Cardiac fibroblast (primary cell): Measurements from ENCODE around the gene PRR19.
"Not testable (repeated sequence)": the region's sequence is repeated elsewhere in the genome, so short reads cannot be mapped to it uniquely, and the experiment has no call there.

ENCODE experiments used
- DNase-seq, 2 donors: peaks; one replicate each; pipeline versions ENCODE4 v3.0.0 to v3.0.0-alpha.2; 2010; ENCODE audit warnings: low read depth in 2 of 2
- H3K4me3 ChIP-seq, 2 donors: replicated peaks in 1 of 2; 1 replicate in 1 of 2; 2 replicates in 1 of 2; pipeline ENCODE4 v1.5.1; 2011; ENCODE audit warnings: low read depth in 2 of 2, low read length in 2 of 2, mild to moderate bottlenecking in 2 of 2, moderate library complexity in 1 of 2
- TF ChIP-seq, protein P1 (sequence below): IDR thresholded peaks from one replicate; pipeline ENCODE4 v1.5.1; 2011; ENCODE audit warnings: low read depth, mild to moderate bottlenecking, low read length, inconsistent platforms

PRR19 gene

DNA sequence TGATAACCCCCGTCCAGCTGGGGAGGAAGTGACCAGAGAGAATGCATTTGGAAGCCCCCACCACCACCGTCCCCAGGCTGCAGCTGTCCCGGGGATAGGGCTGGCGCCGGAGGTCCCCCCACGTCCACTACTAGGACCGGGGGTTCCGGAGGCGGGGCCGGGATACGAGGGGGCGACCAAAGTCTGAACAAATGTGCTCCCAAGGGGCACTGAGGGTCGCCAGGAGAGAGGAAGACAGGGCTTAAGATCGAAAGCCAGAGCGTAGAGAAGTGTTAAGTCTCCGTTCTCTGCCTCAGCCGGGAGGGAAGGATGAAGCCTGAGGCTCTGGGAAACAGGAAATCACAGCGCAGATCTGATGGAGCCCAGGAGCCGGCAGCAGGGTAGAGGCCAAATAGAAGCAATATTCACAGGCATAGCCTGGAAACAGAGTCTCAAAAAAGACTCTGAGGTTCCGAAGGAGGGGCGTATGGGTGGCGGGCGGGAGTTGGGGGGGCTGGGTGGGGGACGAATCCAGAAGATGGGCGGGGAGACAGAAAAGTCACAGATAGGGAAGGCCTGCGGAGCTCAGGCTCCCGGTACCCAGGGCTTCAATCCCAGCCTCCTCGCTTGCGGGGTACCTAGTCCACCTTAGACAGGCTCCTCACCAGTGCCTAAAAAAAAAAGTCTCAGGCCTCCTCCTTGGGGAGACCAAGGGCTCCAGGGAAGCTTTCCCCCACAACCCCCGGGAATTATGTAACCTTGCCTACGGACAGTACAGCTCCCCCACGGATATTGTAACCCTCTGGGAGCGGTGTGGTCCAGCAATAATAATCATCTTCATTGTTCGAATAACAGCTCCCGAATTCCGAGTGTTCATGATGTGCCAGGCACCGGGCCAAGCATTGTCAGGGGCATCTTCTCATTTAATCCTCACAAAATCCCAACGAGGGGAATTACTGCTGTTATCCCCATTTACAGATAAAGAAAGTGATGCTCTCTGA, 45.9 kb upstream of the PRR19 start:
- peak overlapping the region; percentile 56 to 60 for H3K4me3 ChIP-seq
- peak; percentile 68 to 71 for DNase-seq

DNA sequence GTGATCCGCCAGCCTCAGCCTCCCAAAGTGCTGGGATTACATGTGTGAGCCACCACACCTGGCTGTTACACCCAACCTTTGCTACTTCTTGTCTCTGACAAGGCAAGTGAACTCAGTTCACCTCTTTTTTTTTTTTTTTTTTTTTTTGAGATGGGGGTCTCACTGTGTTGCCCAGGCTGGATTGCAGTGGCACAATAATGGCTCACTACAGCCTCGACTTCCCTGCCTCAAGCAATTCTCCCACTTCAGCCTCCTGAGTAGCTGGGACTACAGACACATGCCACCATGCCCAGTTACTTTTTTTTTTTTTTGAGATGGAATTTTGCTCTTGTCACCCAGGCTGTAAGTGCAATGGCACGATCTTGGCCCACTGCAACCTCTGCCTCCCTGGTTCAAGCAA, 44.1 kb upstream of the PRR19 start:
- not testable (repeated sequence) for H3K4me3 ChIP-seq, DNase-seq

More for the DNA sequence above, 45.9 kb upstream of the PRR19 start:
- TF ChIP-seq, protein P1, sequence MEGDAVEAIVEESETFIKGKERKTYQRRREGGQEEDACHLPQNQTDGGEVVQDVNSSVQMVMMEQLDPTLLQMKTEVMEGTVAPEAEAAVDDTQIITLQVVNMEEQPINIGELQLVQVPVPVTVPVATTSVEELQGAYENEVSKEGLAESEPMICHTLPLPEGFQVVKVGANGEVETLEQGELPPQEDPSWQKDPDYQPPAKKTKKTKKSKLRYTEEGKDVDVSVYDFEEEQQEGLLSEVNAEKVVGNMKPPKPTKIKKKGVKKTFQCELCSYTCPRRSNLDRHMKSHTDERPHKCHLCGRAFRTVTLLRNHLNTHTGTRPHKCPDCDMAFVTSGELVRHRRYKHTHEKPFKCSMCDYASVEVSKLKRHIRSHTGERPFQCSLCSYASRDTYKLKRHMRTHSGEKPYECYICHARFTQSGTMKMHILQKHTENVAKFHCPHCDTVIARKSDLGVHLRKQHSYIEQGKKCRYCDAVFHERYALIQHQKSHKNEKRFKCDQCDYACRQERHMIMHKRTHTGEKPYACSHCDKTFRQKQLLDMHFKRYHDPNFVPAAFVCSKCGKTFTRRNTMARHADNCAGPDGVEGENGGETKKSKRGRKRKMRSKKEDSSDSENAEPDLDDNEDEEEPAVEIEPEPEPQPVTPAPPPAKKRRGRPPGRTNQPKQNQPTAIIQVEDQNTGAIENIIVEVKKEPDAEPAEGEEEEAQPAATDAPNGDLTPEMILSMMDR = no peak

DNA sequence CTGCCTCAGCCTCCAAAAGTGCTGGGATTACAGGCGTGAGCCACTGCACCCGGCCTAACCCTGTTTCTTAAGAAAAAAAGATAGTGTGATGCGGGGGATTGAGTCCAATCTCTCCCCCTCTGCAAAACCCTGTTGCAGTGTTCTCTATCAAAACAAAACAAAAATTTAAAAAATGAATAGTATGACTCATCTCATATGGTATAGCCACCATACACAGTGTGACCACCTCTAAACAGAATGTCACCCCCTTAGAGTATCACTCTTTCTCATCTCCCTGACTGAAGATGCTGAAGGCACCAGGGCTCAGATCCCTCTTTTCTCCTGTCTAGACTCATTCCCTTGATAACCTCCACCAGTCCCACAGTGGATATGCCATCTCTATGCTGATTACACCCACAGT, 40.2 kb upstream of the PRR19 start:
- TF ChIP-seq, protein P1 = no peak
- no peak for DNase-seq
- H3K4me3 ChIP-seq = no peak overlapping the region

DNA sequence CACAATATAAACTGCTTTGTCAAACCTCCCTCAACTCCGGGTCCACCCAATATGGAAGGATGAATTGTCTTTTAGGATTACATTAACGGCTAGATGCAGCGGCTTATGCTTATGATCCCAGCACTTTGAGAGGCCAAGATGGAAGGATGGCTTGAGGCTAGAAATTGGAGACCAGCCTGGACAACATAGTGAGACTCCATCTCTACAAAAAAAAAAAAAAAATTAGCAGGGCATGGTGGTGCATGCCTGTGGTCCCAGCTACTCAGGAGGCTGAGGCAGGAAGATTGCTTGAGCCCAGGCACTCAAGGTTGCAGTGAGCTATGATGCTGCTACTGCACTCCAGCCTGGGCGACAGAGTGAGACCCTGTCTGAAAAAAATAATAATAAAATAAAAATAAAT, 35.8 kb upstream of the PRR19 start:
- not testable (repeated sequence) for H3K4me3 ChIP-seq, DNase-seq

DNA sequence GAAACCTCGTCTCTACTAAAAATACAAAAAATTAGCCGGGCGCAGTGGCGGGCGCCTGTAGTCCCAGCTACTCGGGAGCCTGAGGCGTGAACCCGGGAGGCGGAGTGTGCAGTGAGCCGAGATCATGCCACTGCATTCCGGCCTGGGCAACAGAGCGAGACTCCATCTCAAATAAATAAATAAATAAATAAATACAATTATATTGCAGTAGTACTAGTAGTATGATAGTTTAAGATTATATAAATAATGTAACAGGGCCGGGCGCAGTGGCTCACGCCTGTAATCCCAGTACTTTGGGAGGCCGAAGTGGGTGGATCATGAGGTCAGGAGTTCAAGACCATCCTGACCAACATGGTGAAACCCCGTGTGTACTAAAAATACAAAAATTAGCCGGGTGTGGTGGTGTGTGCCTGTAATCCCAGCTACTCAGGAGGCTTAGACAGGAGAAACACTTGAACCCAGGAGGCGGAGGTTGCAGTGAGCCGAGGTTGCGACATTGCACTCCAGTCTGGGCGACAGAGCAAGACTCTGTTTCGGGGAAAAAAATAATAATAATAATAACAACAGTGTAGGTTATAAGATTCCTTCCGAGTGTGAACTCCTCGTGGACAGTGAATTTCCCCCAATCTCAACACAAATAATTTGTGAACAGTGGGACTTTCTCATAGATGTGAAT, 34.9 kb upstream of the PRR19 start:
- H3K4me3 ChIP-seq, DNase-seq: not testable (repeated sequence)

DNA sequence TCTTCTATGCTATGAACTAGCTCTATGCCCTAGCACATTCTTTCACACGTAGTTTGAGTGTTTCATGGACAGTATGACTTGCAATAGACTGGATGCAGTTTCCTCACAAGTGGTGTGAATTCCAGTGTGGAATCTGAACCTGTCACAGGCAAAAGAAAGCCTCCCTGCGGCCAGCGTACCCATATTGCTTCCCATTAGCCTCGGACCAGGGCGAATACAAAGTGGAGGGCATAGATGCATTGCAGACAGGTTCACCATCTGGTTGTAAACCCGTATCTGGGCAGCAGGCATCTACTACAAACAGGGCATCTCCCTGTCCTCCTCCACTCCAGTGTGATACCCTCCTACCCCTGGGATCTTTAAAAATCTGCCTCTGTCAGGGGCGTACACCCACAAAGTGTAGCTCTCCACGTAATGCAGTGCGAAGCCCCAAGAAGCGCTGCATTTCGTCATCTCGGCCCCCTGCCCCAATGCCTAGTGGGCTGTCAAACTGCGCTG, 34.2 kb upstream of the PRR19 start:
- peak in 1 of 2 donors; percentile 34 for DNase-seq
- H3K4me3 ChIP-seq = peak overlapping the region; percentile 50 to 77
- TF ChIP-seq, protein P1 = no peak

DNA sequence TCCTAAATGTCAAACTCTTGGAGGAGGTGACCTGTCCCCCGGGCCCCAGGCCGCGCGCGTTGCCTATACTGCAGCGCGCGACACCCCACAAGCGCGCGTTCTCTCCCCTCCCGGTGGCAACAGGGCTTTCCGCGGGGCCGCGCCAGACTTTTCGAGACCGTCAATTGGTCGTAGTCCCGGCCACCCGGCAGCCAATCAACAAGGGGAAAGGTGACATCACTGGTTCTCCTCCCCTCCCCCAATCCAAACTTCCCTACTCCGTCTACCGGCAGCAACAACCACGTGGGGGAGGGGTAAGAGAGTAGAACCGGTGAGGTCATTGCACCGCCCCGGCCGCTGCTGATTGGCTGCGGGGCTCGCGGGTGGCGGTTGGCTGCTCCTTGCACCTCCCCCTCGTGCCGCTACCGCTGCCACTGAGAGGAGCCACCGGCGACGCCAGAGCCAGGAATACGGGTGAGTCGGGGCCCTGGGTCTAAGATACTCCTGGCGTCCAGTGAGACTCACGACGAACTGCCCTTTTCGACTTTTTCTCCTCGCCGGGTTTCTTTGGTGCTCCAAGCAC, 33.7 kb upstream of the PRR19 start:
- DNase-seq = peak; percentile 100
- peak overlapping the region; percentile 77 to 87 for H3K4me3 ChIP-seq
- TF ChIP-seq, protein P1 = no peak
